ENCODE data around the gene GAA. TPM values are rescaled to one million over a fixed set of nuclear protein-coding genes. Genes with fewer than 3 reads are reported as not detected.

Gene GAA
- total and polyA plus RNA-seq, 2 of the 4 experiments (the other 2 are of a cell fraction) = 2.2 to 14.8 TPM

DNA sequence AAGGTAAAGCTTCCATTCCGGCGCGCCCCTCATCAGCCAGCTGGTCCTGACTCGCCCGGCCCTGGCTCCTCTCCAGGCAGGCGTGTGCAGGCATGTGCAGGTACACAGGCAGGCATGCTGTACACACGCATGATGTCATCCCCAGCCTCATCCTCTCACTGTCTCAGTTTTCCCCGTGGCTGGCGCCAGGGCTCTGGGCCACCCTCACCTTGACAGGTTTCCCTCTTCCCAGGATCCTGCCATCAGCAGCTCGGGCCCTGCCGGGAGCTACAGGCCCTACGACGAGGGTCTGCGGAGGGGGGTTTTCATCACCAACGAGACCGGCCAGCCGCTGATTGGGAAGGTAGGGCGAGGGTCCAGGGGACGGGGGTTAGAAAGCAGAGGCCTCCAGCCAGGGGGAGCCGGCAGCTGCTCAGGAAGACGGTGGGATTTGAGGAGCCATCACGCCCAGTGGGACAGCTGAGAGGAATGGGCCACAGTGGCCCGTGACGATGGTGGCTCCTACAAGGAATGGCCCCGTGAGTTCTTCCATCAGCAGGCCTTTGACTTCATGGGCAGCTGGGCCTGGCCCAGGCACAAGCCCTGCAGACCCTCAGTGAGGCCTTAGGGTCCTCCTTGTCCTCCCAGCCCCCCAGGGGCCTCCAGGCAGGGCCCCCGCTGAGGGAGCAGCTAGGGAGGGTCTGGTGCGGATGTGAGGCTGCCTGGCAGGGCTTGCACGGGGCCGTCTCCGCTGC lies 8.5 kb downstream of the GAA start:
- Histone ChIP-seq H3K9me3 (ENCODE audit: control insufficient read depth, insufficient read depth, low read length) (no peaks in the 10 kb centered on the region), H3K9ac (ENCODE audit: low read depth, low read length) (no peak overlapping the region), H2AFZ (replicated peaks; ENCODE audit: low read length, poor library complexity) (no peak overlapping the region), H4K8ac (ENCODE audit: low read depth in 2 of 2, low read length in 2 of 2) (no peak overlapping the region), H3K4me2 (ENCODE audit: low read depth, low read length) (no peak overlapping the region), H2BK15ac (ENCODE audit: low read depth, low read length) (no peak overlapping the region), H2BK5ac (ENCODE audit: low read depth, low read length, poor library complexity, severe bottlenecking) (no peak overlapping the region), H4K5ac (ENCODE audit: low read depth, low read length) (no peak overlapping the region), H3K56ac (ENCODE audit: extremely low read depth, insufficient read depth, low read length) (no peak overlapping the region), H3K36me3 (ENCODE audit: control insufficient read depth, insufficient read depth, low read length) (peaks cover 3% of the 10 kb centered on the region; the same call in 1 of the 2 replicates), H2AK5ac (ENCODE audit: low read depth, low read length) (no peak overlapping the region), H2BK20ac (ENCODE audit: low read depth, low read length) (no peak overlapping the region), H3K4me1 (ENCODE audit: control insufficient read depth, insufficient read depth, low read length) (no peaks in the 10 kb centered on the region; the same call in 1 of the 2 replicates), H3K27me3 (ENCODE audit: control insufficient read depth, insufficient read depth, low read length) (no peaks in the 10 kb centered on the region), H3K14ac (replicated peaks; ENCODE audit: low read depth, low read length) (no peak overlapping the region), H3K4ac (ENCODE audit: low read depth, low read length) (no peak overlapping the region), H3K27ac (ENCODE audit: insufficient read depth, low read length) (no peak overlapping the region), H4K20me1 (ENCODE audit: insufficient read depth, low read length) (no peaks in the 10 kb centered on the region), H3K18ac (ENCODE audit: low read depth, low read length) (no peak overlapping the region), H2AK9ac (replicated peaks; ENCODE audit: low read depth, low read length, poor library complexity) (no peak overlapping the region), H2BK120ac (ENCODE audit: low read depth, low read length) (no peak overlapping the region), H3K79me1 (ENCODE audit: low read depth in 1 of 2, low read length in 2 of 2) (no peaks in the 10 kb centered on the region), H4K91ac (ENCODE audit: insufficient read depth, low read depth, low read length) (no peak overlapping the region), H3K23ac (ENCODE audit: low read depth, low read length) (no peak overlapping the region), H3K9me1 (ENCODE audit: insufficient read depth, low read length) (no peaks in the 10 kb centered on the region), H3K4me3 (ENCODE audit: insufficient read depth, low read depth, low read length) (no peak overlapping the region)
- no peak for DNase-seq
- POLR2A ChIA-PET (ENCODE audit: unreplicated experiment) = no interaction called here
- no TSS peak for BruUV-seq (replicated peaks)
- intact Hi-C loops (cut with micrococcal nuclease) = no loop called here
- CTCF ChIA-PET = no interaction called here
- ATAC-seq (ENCODE audit: low read depth) = no peak
- in situ Hi-C loops (cut with MboI; ENCODE audit: low sequenced_read_pairs) = no loop called here
- WGBS, 2 experiments (ENCODE audit: extremely low coverage in 2 of 2, insufficient read length in 1 of 2) = 87% methylated on average over 19 of the region's 30 CpGs; no CpG with 5 or more reads in 1 of the 2 experiments
- dilution Hi-C loops (cut with HindIII; ENCODE audit: low sequenced_read_pairs, unreplicated experiment) = no loop called here
- TF ChIP-seq MXI1 (IDR thresholded peaks at IDR 0.05; ENCODE audit: borderline replicate concordance, low read depth, low read length) (no peak), RCOR1 (IDR thresholded peaks at IDR 0.05; ENCODE audit: insufficient replicate concordance, low read length) (no peak), MAZ (IDR thresholded peaks at IDR 0.05; ENCODE audit: borderline replicate concordance, low read depth, low read length) (no peak), NFE2L2 (IDR thresholded peaks at IDR 0.05; ENCODE audit: low read depth, low read length) (no peak), FOS (IDR thresholded peaks at IDR 0.05; ENCODE audit: low read depth, low read length) (no peak), CHD1 (IDR thresholded peaks at IDR 0.05; ENCODE audit: low read depth, low read length) (no peak), RFX5 (IDR thresholded peaks at IDR 0.05; ENCODE audit: low read depth, low read length) (no peak), SMC3 (IDR thresholded peaks at IDR 0.05; ENCODE audit: low read depth, low read length) (no peak)
- TF ChIP-seq, protein P1, sequence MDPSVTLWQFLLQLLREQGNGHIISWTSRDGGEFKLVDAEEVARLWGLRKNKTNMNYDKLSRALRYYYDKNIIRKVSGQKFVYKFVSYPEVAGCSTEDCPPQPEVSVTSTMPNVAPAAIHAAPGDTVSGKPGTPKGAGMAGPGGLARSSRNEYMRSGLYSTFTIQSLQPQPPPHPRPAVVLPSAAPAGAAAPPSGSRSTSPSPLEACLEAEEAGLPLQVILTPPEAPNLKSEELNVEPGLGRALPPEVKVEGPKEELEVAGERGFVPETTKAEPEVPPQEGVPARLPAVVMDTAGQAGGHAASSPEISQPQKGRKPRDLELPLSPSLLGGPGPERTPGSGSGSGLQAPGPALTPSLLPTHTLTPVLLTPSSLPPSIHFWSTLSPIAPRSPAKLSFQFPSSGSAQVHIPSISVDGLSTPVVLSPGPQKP (IDR thresholded peaks at IDR 0.05; ENCODE audit: borderline replicate concordance, low read depth, low read length) = no peak
- TF ChIP-seq, protein P2, sequence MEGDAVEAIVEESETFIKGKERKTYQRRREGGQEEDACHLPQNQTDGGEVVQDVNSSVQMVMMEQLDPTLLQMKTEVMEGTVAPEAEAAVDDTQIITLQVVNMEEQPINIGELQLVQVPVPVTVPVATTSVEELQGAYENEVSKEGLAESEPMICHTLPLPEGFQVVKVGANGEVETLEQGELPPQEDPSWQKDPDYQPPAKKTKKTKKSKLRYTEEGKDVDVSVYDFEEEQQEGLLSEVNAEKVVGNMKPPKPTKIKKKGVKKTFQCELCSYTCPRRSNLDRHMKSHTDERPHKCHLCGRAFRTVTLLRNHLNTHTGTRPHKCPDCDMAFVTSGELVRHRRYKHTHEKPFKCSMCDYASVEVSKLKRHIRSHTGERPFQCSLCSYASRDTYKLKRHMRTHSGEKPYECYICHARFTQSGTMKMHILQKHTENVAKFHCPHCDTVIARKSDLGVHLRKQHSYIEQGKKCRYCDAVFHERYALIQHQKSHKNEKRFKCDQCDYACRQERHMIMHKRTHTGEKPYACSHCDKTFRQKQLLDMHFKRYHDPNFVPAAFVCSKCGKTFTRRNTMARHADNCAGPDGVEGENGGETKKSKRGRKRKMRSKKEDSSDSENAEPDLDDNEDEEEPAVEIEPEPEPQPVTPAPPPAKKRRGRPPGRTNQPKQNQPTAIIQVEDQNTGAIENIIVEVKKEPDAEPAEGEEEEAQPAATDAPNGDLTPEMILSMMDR (conservative IDR thresholded peaks at IDR 0.05; ENCODE audit: low read depth, low read length) = no peak
